K562 treated with DMSO at 1 percent for 12 hours (cell line): ENCODE measurements around the gene ZFP36L1. TPM values are rescaled to one million over a fixed set of nuclear protein-coding genes. Genes with fewer than 3 reads are reported as not detected.

Experiments used
- total RNA-seq: library from RNA; unstranded; fragments of 300-600 nt; gene quantifications from 2 replicates; pipeline ENCODE4 v1.2.3, GENCODE V29; 2022; ENCODE audit not compliant: insufficient read depth

Gene ZFP36L1, protein sequence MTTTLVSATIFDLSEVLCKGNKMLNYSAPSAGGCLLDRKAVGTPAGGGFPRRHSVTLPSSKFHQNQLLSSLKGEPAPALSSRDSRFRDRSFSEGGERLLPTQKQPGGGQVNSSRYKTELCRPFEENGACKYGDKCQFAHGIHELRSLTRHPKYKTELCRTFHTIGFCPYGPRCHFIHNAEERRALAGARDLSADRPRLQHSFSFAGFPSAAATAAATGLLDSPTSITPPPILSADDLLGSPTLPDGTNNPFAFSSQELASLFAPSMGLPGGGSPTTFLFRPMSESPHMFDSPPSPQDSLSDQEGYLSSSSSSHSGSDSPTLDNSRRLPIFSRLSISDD
- total RNA-seq, result 6.7 and 14.8 TPM in 2 replicates

DNA sequence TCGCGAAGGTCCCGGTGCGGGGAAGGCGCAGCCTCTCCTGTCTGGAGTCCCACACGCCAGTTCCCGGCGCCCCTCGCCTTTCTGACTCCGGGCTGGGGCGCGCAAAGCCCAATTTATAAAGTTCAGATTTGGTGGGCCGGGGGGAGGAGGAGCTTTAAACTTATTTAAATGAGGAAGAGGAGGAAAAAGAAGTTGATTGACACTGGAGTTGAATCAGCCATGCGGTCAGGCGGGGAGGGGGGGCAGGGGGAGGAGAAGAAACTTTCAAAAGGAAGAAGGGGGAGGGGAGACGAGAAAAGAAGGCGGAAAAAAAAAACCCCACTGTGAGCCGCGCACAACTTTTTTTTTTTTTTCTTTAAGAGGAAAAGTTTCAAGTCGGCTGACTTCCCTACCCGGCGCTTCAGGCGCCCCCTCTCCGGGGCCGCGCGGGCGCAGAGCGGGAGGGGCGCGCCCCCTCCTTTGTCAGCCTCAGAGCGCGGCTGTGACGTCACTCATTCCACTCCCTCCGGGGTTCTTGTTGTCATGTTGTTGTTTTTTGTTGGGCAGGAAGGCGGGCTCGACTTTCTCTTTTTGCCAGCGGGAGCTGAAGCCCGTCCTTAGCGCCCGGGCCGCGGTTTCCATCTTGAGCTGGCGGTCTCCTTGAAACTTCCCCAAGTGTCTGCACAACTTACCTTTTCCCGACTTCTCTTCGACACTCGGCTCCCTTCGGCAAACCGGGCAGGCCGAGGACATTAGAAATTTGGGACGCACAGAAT, at the start of gene ZFP36L1:
TSS of gene ZFP36L1 (minus strand) at position 89 of the 755 bp plus-strand sequence. CDS start 129 bp downstream, outside the sequence.

Other genes with a start within 250 kb of the ZFP36L1 start
- 30.7 and 74.8 TPM in 2 replicates for gene ACTN1, start 186.2 kb upstream of the ZFP36L1 start, total RNA-seq